Body of pancreas (tissue), 4 donors: Measurements from ENCODE around the gene DNM3.

Source experiments
- POLR2A ChIP-seq, 3 donors: fragments of 450-650 bp; IDR thresholded peaks; one replicate each; pipeline ENCODE4 v1.6.1; 2016; ENCODE audit warnings: antibody characterized with exemption in 3 of 3, mild to moderate bottlenecking in 2 of 3
- TF ChIP-seq, protein P1 (sequence below), 7 experiments: fragments of 450-650 bp in 4 of 7; fragments of 200-600 bp in 3 of 7; sonication (generic) in 3 of 7; IDR thresholded peaks; one replicate each; pipeline ENCODE4 v1.5.1; 2016 to 2019; ENCODE audit warnings: antibody characterized with exemption in 7 of 7

DNA sequence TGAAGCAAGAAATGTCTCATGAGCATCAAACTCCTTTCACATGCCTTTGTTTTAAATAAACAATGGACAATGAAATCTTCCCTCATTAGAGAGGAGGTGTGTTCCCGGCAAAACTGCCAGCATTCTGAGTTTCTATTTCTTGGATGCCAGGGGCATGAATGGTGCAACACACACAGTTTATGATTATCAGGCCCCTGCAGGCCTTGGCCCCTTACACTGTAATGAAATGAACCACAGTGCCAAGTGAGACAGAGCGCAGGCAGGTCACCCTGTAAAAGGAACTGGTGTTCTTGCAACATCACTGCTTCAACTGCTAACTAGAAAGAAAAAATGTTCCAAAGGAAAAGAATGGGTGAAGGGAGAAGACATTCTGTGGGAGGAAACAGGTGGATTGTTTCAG, 606.3 kb downstream of the DNM3 start:
- TF ChIP-seq, protein P1, sequence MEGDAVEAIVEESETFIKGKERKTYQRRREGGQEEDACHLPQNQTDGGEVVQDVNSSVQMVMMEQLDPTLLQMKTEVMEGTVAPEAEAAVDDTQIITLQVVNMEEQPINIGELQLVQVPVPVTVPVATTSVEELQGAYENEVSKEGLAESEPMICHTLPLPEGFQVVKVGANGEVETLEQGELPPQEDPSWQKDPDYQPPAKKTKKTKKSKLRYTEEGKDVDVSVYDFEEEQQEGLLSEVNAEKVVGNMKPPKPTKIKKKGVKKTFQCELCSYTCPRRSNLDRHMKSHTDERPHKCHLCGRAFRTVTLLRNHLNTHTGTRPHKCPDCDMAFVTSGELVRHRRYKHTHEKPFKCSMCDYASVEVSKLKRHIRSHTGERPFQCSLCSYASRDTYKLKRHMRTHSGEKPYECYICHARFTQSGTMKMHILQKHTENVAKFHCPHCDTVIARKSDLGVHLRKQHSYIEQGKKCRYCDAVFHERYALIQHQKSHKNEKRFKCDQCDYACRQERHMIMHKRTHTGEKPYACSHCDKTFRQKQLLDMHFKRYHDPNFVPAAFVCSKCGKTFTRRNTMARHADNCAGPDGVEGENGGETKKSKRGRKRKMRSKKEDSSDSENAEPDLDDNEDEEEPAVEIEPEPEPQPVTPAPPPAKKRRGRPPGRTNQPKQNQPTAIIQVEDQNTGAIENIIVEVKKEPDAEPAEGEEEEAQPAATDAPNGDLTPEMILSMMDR (IDR thresholded peaks at IDR 0.05), result no peak
- no peak for TF ChIP-seq POLR2A (IDR thresholded peaks at IDR 0.05)
